Activated T-cell treated with anti-CD3 and anti-CD28 coated beads for 24 hours (primary cell): ENCODE measurements around the gene SIRT7.

Experiments used
- DNase-seq: peaks from one replicate; pipeline ENCODE4 v3.0.0-alpha.2; 2020; ENCODE audit warnings: low read depth

The SIRT7 gene

DNA sequence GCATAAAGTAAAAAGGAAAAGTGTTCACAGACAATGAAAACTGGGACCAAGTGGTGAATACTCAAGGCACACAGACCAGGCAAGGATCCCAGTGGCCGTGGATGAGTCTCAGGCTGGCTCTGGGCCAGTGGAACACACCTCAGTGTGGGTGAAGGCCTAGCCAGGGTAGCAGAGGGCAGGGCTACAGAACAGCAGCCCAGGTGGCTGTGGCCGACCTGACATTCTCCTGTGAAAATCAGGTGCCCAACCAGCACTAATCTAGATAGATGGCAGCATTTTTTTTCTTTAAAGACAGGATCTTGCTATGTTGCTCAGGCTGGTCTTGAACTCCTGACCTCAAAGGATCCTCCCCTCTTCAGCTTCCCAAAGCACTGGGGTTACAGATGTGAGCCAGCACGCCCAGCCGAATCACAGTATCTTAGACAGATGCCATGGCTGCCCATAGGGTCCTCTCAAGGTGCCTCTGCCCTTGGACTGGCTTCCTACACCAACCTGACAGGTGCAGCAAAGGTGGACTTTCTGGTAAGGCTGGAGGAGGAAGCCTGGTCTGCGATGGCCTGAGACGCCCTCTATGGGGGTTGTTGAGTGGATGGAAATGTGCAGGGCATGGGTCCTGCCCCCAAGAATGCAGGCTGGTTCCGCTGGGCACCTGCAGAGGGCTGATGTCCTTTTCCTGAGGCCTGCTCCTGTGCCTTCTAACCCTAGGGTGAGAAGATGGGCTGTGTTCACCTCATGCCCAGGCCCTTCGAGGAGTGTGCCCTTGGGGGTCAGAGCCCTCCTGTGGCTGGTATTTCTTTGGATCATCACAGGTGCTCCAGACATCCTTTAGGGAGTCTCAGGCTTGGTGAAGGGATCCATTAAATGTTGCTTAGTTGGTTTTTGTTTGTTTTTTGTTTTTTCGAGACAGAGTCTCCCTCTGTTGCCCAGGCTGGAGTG lies 53.9 kb downstream of the SIRT7 start:
- DNase-seq, result no peak

DNA sequence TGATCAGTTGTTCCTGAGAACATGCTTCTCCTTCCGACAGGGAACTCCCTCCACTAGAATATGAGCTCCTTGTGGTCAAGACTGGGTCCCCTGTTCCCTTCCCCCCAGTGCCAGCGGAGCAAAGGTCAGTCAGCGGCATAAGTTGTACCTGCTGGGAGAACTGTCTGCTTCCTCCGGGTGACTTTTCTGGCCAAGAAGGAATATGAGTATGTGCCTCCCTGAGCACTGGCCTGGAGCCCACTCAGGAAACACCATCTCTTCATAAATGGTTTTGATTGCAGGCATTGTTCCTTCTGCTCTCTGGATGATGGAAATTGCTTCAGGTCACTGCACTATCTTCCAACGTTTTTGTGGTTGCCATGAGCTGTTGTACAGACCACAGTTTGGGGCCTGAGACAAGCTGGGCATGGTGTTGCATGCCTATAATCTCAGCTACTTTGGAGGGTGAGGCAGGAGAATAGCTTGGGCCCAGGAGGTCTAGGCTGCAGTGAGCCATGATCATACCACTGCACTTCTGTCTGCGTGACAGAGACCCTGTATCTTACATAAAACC lies 54.8 kb downstream of the SIRT7 start:
- no peak for DNase-seq
